NCI-H2081 (cell line): Measurements from ENCODE around the gene RB1.

ENCODE experiments used
- DNase-seq, 2 experiments: peaks; one replicate each; lab custom pipeline; 2025; lab: John Stamatoyannopoulos, UW

The RB1 gene

DNA sequence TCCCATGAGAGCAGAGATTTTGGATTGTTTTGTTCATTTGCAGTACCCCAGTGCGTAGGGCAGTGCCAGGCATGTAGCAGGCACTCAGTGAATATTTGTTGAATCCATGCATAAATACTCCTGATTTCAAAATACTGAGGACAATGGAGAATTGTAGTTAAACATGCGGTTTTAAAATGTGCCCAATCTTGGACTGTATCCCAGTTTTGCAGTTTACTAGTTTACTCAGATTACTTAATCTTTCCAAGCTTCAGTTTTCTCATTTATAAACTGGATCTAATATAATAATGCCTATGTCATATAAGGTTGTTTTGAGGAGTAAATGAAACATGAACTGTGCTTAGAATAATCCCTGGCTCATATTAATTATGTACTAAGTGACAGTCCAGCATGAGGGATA, 190.3 kb downstream of the RB1 start:
- DNase-seq: peak in 1 of 2 experiments; percentile 42

DNA sequence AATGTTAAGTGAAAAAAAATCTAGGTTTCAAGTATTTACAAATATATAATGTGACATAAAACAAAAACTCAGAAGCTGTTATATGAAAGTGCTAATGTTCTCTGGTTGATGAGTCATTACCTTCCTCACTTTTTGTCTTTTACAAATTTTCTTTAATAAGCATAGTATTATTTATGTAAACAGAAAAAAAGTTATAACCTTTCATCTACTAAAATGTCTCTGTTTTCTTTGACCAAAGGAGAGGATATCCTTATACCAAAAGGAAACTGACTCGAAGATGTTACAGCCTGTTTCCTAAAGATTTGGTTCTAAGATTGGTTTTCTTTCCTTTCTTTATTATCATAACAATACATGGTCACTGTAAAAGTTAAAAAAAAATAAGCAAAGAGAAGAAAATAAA, 191.3 kb downstream of the RB1 start:
- DNase-seq: no peak

DNA sequence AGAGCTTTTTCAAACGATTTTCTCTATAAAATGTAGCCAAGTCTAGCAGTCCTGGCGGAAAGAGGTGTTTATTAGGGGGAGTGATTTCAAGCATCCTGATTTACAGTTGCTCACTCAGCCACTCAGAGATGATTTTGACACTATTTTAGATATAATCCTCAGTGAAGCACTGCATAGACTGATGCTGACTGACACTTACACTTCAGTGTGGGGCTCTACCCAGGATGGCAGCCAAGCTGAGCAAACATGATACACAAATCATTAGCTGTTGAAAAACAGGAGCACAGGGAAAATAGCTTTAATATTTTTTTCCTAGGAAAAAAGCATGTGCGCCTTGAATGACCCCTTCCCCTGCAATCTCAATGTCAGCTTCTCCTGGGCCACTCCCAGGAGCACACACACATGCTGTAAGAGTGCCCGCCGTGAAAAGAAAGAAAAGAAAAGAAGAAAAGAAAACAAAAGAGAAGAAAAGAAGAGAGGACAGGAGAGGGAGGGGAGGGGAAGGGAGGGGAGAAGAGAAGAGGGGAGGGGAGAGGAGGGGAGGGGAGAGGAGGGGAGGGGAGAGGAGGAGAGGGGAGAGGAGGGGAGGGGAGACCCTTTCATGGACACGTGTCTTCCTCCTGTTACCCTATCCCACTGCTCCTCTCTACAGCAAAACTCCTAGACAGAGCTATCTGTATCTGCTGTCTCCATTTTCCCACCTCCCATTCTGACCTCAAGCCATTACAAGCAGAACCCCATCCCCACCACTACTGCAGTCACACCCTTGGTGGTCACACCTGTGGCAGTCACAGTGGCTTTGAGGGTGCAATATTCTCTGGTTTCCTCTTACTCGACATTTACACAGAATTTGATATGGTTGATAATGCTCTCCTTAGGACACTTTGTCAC, 193.0 kb downstream of the RB1 start:
- DNase-seq: no peak

DNA sequence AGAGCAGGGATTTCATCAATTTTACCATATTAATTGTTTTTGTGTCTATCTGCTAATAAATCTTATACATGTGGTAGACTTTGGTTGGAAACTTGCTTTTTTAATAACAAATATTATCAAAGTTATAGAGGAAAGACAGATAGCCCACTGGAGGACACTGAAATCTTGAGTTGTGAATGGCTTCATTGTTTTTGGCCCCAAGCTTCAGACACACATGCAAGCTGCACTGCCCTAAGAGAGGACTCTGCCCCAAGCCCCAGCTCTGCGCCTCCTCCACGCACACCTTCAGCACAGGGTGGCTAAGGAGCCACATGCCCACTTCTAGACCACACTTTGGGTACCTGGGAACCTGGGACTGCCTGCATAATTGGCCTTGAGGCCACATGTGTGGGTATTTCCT, 194.1 kb downstream of the RB1 start:
- DNase-seq: no peak

DNA sequence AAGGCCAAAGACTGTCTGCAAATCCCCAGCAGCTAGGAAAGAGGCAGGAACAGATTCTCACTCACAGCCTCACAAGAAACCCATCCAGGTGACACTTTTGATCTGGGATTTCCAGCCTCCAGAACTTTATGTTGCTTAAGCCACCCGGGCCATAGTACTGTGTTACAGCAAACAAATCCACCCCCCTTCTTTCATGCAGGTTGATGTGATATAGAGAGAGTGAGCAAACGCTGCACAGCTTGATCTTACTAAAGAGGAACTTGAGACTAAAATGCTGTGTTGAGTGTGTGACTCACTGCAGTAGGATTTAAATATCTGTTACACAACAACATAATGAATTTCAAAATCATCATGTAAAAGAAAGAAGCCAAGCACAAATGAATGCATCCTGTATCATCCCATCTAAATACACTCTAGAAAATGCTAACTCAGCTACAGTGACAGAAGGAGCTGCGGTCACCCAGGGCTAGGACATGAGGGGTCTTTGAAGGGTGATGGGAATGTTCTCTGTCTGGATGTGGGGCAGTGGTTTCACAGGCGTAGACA, 197.2 kb downstream of the RB1 start:
- DNase-seq: peak in 1 of 2 experiments; percentile 12

DNA sequence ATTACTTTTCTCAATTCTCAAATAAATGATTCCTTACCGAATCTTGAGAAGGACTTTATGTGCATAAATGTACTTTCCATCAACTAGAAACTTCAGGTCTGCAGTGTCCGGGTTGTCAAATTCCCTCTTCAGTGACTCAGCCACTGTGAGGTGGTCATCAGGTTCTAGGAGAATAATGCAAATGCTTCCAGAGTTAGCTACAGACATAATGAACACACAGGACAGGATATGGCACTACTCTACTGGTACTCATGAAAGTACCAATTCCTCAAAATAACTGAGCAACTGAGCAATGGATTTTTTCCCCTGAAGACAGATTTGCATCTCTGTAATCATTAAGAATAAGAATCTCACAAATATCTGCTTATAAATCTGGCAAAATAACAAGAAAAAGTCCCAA, 198.2 kb downstream of the RB1 start:
- DNase-seq: no peak

DNA sequence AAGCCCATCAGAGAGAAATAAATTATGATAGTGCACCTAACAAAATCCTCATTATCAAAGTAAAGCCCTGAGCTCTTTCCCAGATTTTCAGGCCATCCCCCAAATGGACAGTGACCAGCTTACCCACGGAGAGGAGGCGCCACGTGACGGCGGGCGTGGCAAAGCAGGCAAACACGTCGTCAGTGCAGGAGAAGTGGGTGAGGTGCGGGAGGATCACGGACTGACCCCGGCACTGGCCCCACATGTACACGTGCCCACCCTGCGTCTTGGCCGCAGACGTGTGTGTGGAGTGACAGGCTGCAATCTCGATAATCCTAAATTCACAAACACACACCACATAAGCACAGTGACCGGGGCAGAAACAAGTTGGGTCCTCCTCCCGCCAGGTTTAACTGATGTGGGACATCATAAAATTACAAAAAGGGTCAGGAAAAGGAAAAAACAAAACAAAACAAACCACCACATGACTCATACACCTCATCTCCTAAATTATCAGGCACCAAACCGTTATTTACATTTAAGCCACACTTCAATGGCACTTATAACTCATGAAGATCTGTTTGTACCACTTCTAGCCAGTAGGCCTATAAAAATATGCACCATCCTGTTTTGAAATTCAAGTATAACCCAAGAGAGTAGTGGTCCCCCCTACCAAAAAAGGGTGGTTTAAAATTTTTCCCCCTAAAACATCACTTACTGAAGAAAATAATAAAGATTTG, 199.2 kb downstream of the RB1 start:
- no peak for DNase-seq

DNA sequence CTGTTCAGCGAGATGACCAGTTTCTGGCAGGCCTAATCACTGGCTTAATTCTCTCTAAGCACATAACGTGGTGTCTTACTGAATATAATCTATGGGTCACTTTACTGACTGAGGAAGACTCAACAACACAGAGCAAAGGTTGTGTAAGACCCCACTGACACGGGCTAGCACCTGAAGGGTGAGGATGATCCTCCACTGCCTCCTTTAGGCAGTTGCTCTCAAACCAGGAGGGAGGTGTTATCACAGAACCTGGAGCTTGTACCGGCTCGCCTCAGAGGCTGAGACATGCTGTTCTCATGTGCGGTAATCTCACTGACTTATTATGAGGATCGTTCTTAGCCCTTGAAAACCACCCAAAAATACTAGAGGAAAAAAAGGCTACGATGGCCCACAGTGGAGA, 201.1 kb downstream of the RB1 start:
- DNase-seq: no peak

DNA sequence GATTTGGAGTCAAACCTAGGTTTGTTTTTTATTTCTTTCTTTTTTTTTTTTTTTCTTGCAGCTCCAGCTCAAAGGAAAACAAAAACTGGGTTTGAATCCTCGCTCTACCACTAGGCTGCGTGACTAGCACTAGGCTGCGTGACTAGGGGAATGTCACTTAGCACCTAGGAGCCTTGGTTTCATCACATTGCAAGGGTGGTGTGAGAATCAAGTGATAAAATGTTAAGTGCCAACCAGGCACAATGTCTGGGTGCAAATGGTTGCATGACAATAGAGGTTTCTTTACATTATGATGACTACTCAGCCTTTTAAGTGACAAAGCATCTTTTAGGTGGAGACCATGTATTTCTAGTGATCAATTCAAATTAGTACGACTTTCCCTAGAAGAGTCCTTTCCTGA, 201.5 kb downstream of the RB1 start:
- DNase-seq: no peak

DNA sequence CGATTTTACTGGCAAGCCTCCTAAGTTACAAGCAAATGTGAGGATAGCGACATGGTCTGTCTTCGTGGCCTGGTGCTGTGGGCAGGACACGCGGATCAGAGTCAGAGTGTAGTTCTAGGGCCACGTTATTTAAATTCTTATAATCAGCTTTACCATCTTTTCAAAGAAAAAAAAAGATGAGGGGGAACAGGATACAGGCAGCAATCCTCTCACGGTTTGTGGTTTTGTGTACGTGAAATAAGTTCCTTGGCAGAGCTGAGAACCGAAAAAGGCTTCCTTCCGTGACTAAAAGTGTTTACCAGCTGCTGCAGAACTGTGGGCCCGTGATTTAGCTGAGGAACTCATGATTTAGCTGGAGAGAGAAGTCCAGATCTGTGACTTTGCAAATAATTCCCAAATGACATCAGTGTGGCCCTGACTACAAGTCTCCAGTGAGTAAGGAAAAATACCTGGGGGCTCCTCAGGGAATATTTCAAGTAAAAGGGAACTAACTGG, 202.1 kb downstream of the RB1 start:
- no peak for DNase-seq

DNA sequence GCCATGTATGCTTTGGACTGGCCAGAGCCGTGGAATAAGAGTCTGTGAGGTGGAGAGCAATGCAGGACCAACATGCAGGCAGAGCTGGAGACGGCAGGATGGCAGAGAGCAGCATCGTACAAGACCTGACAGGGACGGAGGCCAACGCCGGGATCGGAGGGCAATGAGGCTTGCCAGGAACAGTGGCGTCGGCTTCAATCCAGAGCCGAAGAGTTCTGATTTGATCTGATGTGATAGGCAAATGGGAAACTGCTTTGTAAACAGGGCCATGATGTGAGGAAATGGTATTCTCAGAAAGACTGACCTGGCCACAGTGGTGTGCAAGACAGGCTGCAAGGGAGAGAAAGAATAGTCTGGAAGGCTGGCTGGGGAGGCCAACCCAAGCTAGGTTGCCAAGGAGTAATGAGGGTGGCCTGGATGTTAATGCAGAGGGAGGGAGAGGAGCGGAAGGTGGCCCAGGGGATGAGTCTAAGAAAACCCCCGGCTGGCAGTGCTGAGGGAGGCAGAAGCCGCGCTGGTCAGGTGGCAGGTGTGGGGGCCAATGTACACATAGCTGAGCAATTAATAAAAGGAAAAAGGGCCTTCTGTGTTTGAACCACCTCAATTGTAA, 202.6 kb downstream of the RB1 start:
- DNase-seq: no peak

DNA sequence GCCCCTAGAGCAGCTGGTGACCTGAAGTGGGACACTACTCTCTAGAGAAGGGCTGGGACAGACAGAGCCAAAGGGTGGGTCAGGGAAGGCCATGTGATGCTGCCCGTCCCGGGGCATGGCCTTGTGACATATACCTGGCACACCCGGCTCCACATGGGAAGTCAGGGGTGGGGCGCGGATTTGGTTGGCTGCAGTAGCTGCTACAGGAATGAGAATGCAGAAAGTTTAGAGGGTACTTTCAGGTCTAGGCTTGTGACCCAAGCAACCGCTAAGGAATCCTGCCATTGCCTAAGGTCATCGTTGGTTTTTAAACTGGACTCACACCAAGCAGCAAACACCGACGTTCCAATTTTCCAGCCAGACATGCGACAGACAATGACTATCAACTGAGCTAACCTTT, 203.5 kb downstream of the RB1 start:
- DNase-seq: no peak

DNA sequence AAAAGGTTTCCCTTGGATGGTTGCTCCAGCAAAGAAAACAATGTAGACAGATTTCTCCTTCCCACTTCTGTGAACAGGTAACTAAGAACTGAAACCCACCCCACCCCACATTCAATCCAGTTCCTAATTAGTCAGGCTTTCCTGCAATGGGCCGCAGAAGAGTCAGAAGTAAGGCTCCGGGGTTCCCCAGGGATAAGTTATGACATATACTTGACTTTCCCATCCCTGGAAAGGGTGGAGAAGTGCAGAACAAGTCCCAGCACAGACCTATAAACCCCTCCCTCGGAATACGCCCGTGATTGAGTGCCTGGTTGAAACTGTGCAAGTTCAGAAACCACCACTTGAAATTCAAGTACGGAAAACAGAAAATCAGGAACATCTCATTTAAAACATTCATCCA, 204.5 kb downstream of the RB1 start:
- no peak for DNase-seq

DNA sequence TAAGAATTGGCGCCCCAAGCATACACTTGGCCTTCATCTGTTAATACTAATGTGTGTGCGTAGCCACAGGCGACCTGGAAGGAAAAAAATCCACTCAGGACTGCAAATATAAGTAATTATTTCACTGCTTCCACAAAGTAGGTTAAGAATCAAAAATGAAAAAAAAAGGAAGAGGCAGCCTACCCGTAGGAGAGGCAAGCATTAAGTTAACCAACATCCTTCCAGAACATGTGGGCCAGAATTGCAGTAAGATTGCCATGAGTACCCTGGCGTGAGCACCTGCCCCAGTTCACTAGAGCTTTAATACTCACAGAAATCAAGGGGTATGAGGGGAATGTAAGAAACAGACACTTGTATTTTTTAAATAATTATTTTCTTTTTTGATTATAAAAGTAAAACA, 207.1 kb downstream of the RB1 start:
- DNase-seq: no peak

DNA sequence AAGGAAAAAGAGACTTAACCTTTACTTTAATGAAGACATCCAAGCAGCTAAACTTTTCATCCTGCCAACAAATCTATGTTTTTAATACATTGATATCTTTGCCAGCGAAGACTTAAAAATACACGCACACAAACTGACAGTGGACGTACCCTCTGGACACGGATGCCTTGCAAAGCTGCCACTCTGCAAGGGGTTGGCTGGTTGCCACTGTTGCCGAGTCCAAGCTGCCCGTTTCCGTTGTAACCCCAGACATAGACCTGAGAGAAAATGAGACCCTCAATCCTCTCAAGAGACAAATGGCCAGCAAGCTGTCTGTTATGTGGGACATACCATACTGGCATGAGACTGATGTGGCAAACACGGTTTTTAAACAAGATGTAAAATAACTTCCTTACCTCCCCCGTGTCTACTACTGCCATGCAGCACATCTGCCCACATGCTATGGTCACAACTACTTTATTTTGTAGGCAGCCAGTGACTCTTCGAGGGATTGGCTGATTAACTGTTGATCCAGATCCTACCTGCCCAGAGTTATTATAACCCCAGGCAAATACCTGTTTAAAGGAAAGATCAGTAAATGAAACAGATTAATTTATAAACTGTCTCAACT, 208.2 kb downstream of the RB1 start:
- DNase-seq: no peak

DNA sequence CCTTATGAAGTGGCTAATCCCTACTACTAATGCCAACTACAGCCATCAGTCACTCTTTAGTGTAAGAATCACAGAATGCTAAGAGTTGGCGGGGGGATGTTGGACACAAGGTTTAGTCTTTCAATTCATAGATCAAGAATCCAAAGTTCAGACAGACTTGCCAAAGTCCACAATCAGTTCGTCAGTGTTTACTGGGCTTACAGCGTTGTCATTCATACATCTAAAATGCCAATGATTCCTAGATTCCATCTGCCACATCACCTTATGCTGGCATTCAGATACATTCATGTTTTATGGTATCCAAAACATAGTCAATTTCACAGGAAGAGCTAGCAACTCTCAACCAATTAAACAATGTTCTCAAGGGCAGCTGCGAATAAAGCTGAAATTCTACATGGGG, 211.2 kb downstream of the RB1 start:
- DNase-seq: no peak

DNA sequence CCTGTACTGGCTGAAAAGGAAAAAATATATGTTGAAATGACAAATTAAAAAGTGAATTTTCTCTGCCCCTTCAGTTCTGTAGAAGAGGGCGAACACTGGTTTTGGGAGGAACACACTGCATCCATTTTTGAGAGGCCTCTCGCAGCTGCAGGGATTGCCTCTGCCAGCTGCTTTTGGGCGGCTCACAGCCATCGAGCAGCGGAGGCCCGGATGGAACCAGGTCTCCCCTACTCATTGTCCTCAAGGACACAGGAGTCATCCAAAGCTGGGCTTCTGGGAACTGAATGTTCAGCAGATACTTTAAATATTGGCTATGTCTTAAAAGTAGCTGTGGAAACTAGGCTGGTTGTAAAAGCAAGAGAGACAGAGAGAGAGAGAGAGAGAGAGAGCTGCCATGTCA, 212.2 kb downstream of the RB1 start:
- no peak for DNase-seq

DNA sequence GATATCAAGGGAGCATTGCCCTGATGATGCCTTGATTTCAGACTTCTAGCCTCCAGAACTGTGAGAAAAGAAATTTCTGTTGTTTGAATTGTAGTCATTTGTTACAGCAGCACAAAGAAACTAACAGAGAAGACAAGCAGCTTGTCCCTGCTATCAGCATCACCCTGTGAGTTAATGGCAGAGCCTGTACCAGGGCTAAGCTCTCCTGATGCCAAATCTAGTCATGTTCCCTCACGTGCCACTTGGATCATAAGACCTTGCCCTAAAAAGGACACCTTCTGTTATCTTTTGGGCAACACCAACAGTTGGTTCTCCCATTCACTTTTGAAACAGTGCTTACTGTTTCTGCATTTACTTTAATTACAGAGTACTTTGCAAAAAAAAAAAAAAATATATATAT, 214.5 kb downstream of the RB1 start:
- no peak for DNase-seq

DNA sequence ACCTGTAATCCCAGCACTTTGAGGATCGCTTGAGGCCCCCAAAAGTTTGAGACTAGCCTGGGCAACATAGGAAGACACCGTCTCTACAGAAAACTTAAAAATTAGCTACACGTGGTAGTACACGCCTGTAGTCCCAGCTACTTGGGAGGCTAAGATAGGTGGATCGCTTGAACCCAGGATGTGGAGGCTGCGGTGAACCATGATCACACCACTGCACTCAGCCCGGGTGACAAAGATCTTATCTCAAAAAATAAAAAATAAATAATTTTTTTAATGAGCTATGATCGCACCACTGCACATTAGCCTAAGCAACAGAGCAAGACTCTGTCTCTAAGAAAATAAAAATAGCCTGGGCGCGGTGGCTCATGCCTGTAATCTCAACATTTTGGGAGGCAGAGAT, 222.7 kb downstream of the RB1 start:
- no peak for DNase-seq

DNA sequence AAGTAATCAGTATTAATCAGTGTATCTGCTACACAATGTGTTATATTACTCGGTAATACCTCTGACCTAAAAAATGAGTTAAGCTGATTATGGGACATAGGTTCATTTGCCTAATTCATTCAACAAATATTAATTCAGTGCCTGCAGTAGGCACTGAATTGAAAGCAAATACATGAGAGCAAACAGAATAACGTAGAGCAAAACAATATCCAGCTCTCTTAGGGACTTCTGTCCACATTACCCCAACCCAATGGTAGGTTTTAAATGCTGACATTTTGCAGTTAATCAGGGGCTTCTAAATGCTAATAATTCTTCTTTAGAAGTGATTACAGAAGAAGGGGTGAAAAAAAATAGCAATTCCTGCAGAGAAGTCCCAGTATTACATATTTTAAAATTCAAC, 224.4 kb downstream of the RB1 start:
- peak in 1 of 2 experiments; percentile 16 for DNase-seq

DNA sequence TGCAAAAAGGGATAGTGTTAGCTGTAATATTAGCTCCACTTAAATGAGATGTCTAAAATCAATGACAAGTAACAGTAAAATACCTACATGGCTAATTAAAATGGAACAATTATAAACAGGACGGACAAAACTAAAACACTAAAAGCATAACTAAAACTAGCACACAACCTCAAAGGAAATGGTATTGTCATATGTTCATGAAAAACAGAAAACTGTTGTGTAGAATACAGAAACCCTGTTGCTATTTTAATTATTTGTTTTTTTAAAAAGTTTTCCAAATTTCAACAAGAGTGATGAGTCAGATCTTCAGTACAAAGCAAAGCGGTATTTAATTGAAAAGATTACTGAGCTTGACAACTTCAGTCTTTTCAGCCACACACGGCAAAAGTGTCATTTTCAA, 225.2 kb downstream of the RB1 start:
- no peak for DNase-seq

DNA sequence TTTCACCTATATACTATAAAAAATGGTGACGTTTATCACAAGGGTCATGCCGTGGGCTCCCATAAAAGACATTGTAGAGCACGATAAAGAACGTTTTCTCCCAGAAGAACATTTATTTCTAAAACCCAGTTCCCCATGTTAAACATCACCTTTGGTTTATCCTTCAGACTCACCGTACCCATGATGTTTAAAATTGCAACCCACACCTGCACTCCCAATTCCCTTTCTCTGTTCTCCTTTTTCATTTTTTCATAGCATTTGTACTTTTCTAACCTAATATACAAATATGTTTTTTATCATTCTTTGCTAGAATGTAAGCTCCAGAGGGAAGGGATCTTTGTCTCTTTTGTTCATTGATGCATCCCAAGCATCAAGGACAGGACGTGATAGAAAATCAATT, 227.3 kb downstream of the RB1 start:
- no peak for DNase-seq
